IMR-90 (cell line): ENCODE measurements around the gene INPP5D. TPM values are rescaled to one million over a fixed set of nuclear protein-coding genes. Genes with fewer than 3 reads are reported as not detected.

ENCODE experiments used
- ATAC-seq: fragments of 200-7000 bp; cut with Tn5 transposase; 2 replicates; pipeline ENCODE4 v1.9.1; 2020; ENCODE audit warnings: low read depth, mild to moderate bottlenecking, moderate library complexity
- BruUV-seq: library from RNA; stranded (reverse); fragments of 400-500 nt; replicated peaks from 2 replicates; lab custom pipeline; 2021; lab: Mats Ljungman, UMichigan
- CTCF ChIA-PET: fragments of 300-600 bp; formaldehyde crosslinking; extraction: SDS; loops from one replicate; lab custom pipeline; 2021; ENCODE audit warnings: antibody characterized with exemption; lab: Yijun Ruan, JAX
- POLR2A ChIA-PET: fragments of 300-600 bp; sonication (Branson Sonifier 250); formaldehyde crosslinking; loops from one replicate; lab custom pipeline; 2022; ENCODE audit warnings: antibody characterized with exemption; ENCODE audit not compliant: unreplicated experiment; lab: Charles Lee
- DNase-seq: peaks from one replicate; pipeline ENCODE4 v3.0.0; 2013
- H2AFZ ChIP-seq: replicated peaks from 2 replicates; pipeline ENCODE3; 2013; ENCODE audit warnings: low read length, mild to moderate bottlenecking; ENCODE audit not compliant: poor library complexity
- H2AK5ac ChIP-seq: 2 replicates; pipeline ENCODE4 v1.6.1; 2013; ENCODE audit warnings: low read depth, low read length, inconsistent platforms
- H2AK9ac ChIP-seq: replicated peaks from 2 replicates; pipeline ENCODE3; 2013; ENCODE audit warnings: mild to moderate bottlenecking, low read depth, low read length, moderate library complexity; ENCODE audit not compliant: poor library complexity
- H2BK120ac ChIP-seq: 2 replicates; pipeline ENCODE4 v1.6.1; 2013; ENCODE audit warnings: low read depth, low read length, inconsistent platforms
- H2BK15ac ChIP-seq: 3 replicates; pipeline ENCODE4 v1.6.1; 2013; ENCODE audit warnings: low read depth, low read length, inconsistent platforms
- H2BK20ac ChIP-seq: 2 replicates; pipeline ENCODE4 v1.6.1; 2013; ENCODE audit warnings: low read depth, mild to moderate bottlenecking, inconsistent platforms, low read length, moderate library complexity
- H2BK5ac ChIP-seq: 2 replicates; pipeline ENCODE4 v1.6.1; 2013; ENCODE audit warnings: mild to moderate bottlenecking, low read depth, low read length, inconsistent platforms; ENCODE audit not compliant: poor library complexity, severe bottlenecking
- H3K14ac ChIP-seq: replicated peaks from 2 replicates; pipeline ENCODE4 v1.6.1; 2013; ENCODE audit warnings: low read depth, low read length, inconsistent platforms
- H3K18ac ChIP-seq: 2 replicates; pipeline ENCODE4 v1.6.1; 2013; ENCODE audit warnings: low read depth, low read length, control low read depth
- H3K23ac ChIP-seq: 2 replicates; pipeline ENCODE4 v1.6.1; 2013; ENCODE audit warnings: low read depth, low read length, inconsistent platforms
- H3K27ac ChIP-seq: 2 replicates; pipeline ENCODE4 v1.5.1; 2013; ENCODE audit warnings: mild to moderate bottlenecking, control low read depth, low read length; ENCODE audit not compliant: insufficient read depth
- H3K27me3 ChIP-seq: 2 replicates; pipeline ENCODE4 v1.6.1; 2013; ENCODE audit warnings: low read length; ENCODE audit not compliant: control insufficient read depth, insufficient read depth
- H3K36me3 ChIP-seq: 2 replicates; pipeline ENCODE4 v1.6.1; 2013; ENCODE audit warnings: low read length, mixed read lengths; ENCODE audit not compliant: control insufficient read depth, insufficient read depth
- H3K4ac ChIP-seq: 2 replicates; pipeline ENCODE4 v1.6.1; 2013; ENCODE audit warnings: low read depth, low read length, inconsistent platforms
- H3K4me1 ChIP-seq: 2 replicates; pipeline ENCODE4 v1.6.1; 2013; ENCODE audit warnings: low read length, mixed read lengths; ENCODE audit not compliant: control insufficient read depth, insufficient read depth
- H3K4me2 ChIP-seq: 2 replicates; pipeline ENCODE4 v1.6.1; 2013; ENCODE audit warnings: low read depth, mild to moderate bottlenecking, control low read depth, low read length, moderate library complexity
- H3K4me3 ChIP-seq: 2 replicates; pipeline ENCODE4 v1.5.1; 2013; ENCODE audit warnings: low read depth, mild to moderate bottlenecking, control low read depth, low read length, moderate library complexity; ENCODE audit not compliant: insufficient read depth
- H3K56ac ChIP-seq: 2 replicates; pipeline ENCODE4 v1.6.1; 2013; ENCODE audit warnings: low read length, inconsistent platforms; ENCODE audit not compliant: insufficient read depth; ENCODE audit errors: extremely low read depth
- H3K79me1 ChIP-seq, 2 experiments: 2 replicates each; pipeline ENCODE4 v1.6.1; 2013; ENCODE audit warnings: low read length in 2 of 2, inconsistent platforms in 1 of 2, low read depth in 1 of 2
- H3K9ac ChIP-seq: 2 replicates; pipeline ENCODE4 v1.6.1; 2013; ENCODE audit warnings: low read depth, low read length, control low read depth
- H3K9me1 ChIP-seq: 2 replicates; pipeline ENCODE4 v1.6.1; 2013; ENCODE audit warnings: low read length, inconsistent platforms; ENCODE audit not compliant: insufficient read depth
- H3K9me3 ChIP-seq: 2 replicates; pipeline ENCODE4 v1.6.1; 2013; ENCODE audit warnings: low read length; ENCODE audit not compliant: control insufficient read depth, insufficient read depth
- H4K20me1 ChIP-seq: 2 replicates; pipeline ENCODE4 v1.6.1; 2013; ENCODE audit warnings: low read length, inconsistent platforms; ENCODE audit not compliant: insufficient read depth
- H4K5ac ChIP-seq: 2 replicates; pipeline ENCODE4 v1.6.1; 2013; ENCODE audit warnings: mild to moderate bottlenecking, low read depth, low read length, control low read depth
- H4K8ac ChIP-seq, 2 experiments: 2 replicates each; pipeline ENCODE4 v1.6.1; 2013; ENCODE audit warnings: low read depth in 2 of 2, low read length in 2 of 2, control low read depth in 1 of 2, inconsistent platforms in 1 of 2
- H4K91ac ChIP-seq: 2 replicates; pipeline ENCODE4 v1.6.1; 2013; ENCODE audit warnings: low read depth, low read length, inconsistent platforms; ENCODE audit not compliant: insufficient read depth
- FOS ChIP-seq: fragments of 150-350 bp; IDR thresholded peaks from 2 replicates; pipeline ENCODE4 v1.6.1; 2016; ENCODE audit warnings: low read depth, low read length
- MAZ ChIP-seq: IDR thresholded peaks from 2 replicates; pipeline ENCODE4 v1.6.1; 2012; ENCODE audit warnings: low read depth, mild to moderate bottlenecking, low read length, improper control_type of control experiment, moderate library complexity, borderline replicate concordance
- MXI1 ChIP-seq: IDR thresholded peaks from 2 replicates; pipeline ENCODE4 v1.6.1; 2012; ENCODE audit warnings: low read depth, mild to moderate bottlenecking, low read length, moderate library complexity, borderline replicate concordance
- POLR2A ChIP-seq: IDR thresholded peaks from 2 replicates; pipeline ENCODE4 v1.6.1; 2012; ENCODE audit warnings: mild to moderate bottlenecking, low read depth, low read length
- RFX5 ChIP-seq: IDR thresholded peaks from 2 replicates; pipeline ENCODE4 v1.8.0; 2012; ENCODE audit warnings: low read depth, mild to moderate bottlenecking, low read length, moderate library complexity
- WGBS, 2 experiments: methylation state at CpG; one replicate each; pipeline versions ENCODE4 v1.1.5 to v1.1.7; 2013; ENCODE audit warnings: missing lambda C conversion rate in 2 of 2; ENCODE audit not compliant: insufficient read length in 1 of 2; ENCODE audit errors: extremely low coverage in 2 of 2; 5-methylcytosine and 5-hydroxymethylcytosine counted together
- dilution Hi-C: fragments of 300-500 bp; cut with HindIII; formaldehyde crosslinking; loops from one replicate; pipeline ENCODE4 v1.14.3; 2018; ENCODE audit warnings: low sequenced_read_pairs; ENCODE audit not compliant: unreplicated experiment
- in situ Hi-C: fragments of 300-500 bp; cut with MboI; formaldehyde crosslinking; loops from 3 replicates; pipeline ENCODE4 v1.14.3; 2019; ENCODE audit warnings: low sequenced_read_pairs, inconsistent platforms, mixed read lengths
- intact Hi-C: fragments of 100-400 bp; cut with micrococcal nuclease; formaldehyde crosslinking; loops from 2 replicates; pipeline ENCODE4 v1.10.0; 2022
- polyA plus RNA-seq, 3 experiments: library from polyadenylated mRNA; depleted of rRNA; stranded (reverse); fragments of >200 nt; gene quantifications; 2 replicates each; pipeline ENCODE4 v1.2.3, GENCODE V29; 2012; ENCODE audit warnings: low replicate concordance in 1 of 3
- total RNA-seq: library from RNA; depleted of rRNA; stranded (reverse); fragments of >200 nt; gene quantifications from 2 replicates; pipeline ENCODE4 v1.2.3, GENCODE V29; 2012
- TF ChIP-seq, protein P1 (sequence below): fragments of 150-350 bp; IDR thresholded peaks from 2 replicates; pipeline ENCODE4 v1.6.1; 2017; ENCODE audit warnings: mild to moderate bottlenecking, antibody characterized with exemption, low read length, low read depth

The INPP5D gene
- total and polyA plus RNA-seq, 2 of the 4 experiments (the other 2 are of a cell fraction), result 0.18 to 0.29 TPM

- dilution Hi-C loops (no loop called here), in situ Hi-C loops (no loop called here), intact Hi-C loops (no loop called here)
- no peak overlapping the region for H2BK120ac ChIP-seq
- ATAC-seq (no peak), DNase-seq (no peak)
- peaks cover 3% of the 10 kb centered on the region; the same call in 1 of the 2 replicates for H3K27me3 ChIP-seq
- H3K9me1 ChIP-seq, result no peaks in the 10 kb centered on the region
- TF ChIP-seq, protein P1, sequence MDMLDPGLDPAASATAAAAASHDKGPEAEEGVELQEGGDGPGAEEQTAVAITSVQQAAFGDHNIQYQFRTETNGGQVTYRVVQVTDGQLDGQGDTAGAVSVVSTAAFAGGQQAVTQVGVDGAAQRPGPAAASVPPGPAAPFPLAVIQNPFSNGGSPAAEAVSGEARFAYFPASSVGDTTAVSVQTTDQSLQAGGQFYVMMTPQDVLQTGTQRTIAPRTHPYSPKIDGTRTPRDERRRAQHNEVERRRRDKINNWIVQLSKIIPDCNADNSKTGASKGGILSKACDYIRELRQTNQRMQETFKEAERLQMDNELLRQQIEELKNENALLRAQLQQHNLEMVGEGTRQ, result no peak
- TF ChIP-seq MAZ (no peak), MXI1 (no peak), POLR2A (no peak), RFX5 (no peak), FOS (no peak)
- no peaks in the 10 kb centered on the region for H3K79me1 ChIP-seq
- H3K56ac ChIP-seq, result no peak overlapping the region
- H2BK15ac ChIP-seq, result no peak overlapping the region
- no peak overlapping the region for H3K4me2 ChIP-seq
- no peak overlapping the region for H3K27ac ChIP-seq
- no peaks in the 10 kb centered on the region for H3K4me1 ChIP-seq
- no peak overlapping the region for H2AFZ ChIP-seq
- no peak overlapping the region for H4K91ac ChIP-seq
- H4K5ac ChIP-seq, result no peak overlapping the region
- POLR2A ChIA-PET, result no interaction called here
- BruUV-seq, result no TSS peak
- H4K8ac ChIP-seq, result no peak overlapping the region
- no CpG with 5 or more reads among the region's 1 CpG for WGBS, 2 experiments
- H3K4ac ChIP-seq, result no peak overlapping the region
- H2BK5ac ChIP-seq, result no peak overlapping the region
- H3K4me3 ChIP-seq, result no peak overlapping the region
- CTCF ChIA-PET, result no interaction called here
- H2BK20ac ChIP-seq, result no peak overlapping the region
- no peaks in the 10 kb centered on the region for H4K20me1 ChIP-seq
- no peak overlapping the region for H3K14ac ChIP-seq
- no peak overlapping the region for H3K9ac ChIP-seq
- no peak overlapping the region for H2AK5ac ChIP-seq
- no peak overlapping the region for H3K18ac ChIP-seq
- no peaks in the 10 kb centered on the region for H3K9me3 ChIP-seq
- no peaks in the 10 kb centered on the region for H3K36me3 ChIP-seq
- H3K23ac ChIP-seq, result no peak overlapping the region
- H2AK9ac ChIP-seq, result no peak overlapping the region
Measured at GRCh38 chr2:233147829-233148167, 87.7 kb downstream of the INPP5D start.
